ENCODE data around the gene NELFB. TPM values are rescaled to one million over a fixed set of nuclear protein-coding genes. Genes with fewer than 3 reads are reported as not detected.

NELFB gene
- total and polyA plus RNA-seq, 2 of the 4 experiments (the other 2 are of a cell fraction) = 36.9 to 66.0 TPM

DNA sequence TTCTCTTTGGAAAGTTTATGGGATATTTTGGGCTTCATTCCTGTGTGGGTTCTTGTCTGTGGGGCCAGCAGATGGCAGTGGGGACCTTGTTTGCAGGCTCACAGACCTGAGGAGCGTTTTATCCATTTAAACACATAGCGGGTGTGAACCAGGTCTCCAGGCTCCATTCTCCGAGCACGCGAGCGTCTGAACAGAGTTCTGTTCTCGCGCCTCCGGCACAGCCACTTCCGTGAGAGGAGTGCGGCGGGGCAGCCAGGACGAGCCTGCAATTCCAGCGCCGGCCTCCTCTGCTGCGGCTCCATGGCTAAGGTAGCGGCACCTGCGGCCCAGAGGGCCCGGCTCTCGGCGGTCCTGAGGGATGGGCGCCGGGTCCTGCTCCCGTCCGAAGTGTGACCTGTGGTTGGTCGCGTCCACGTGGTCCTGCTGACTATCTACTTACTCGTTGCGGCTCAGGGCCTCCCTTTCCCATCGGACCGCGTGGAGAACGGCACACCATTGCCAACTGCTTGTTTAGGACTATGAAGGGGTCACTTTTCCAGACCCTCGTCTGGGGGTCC is 39.6 kb downstream of the NELFB start:
- no peak for ATAC-seq (ENCODE audit: low read depth)
- DNase-seq = peak; percentile 27
- Histone ChIP-seq H3K9ac (ENCODE audit: low read depth, low read length) (no peak overlapping the region), H3K4ac (ENCODE audit: low read depth, low read length) (no peak overlapping the region), H3K18ac (ENCODE audit: low read depth, low read length) (no peak overlapping the region), H3K9me1 (ENCODE audit: insufficient read depth, low read length) (no peaks in the 10 kb centered on the region), H3K27me3 (ENCODE audit: control insufficient read depth, insufficient read depth, low read length) (peaks cover 28% of the 10 kb centered on the region), H3K14ac (replicated peaks; ENCODE audit: low read depth, low read length) (no peak overlapping the region), H4K91ac (ENCODE audit: insufficient read depth, low read depth, low read length) (no peak overlapping the region), H3K56ac (ENCODE audit: extremely low read depth, insufficient read depth, low read length) (no peak overlapping the region), H2BK5ac (ENCODE audit: low read depth, low read length, poor library complexity, severe bottlenecking) (no peak overlapping the region), H3K79me1 (ENCODE audit: low read depth in 1 of 2, low read length in 2 of 2) (no peaks in the 10 kb centered on the region), H2BK15ac (ENCODE audit: low read depth, low read length) (no peak overlapping the region), H3K4me3 (ENCODE audit: insufficient read depth, low read depth, low read length) (no peak overlapping the region), H3K23ac (ENCODE audit: low read depth, low read length) (no peak overlapping the region), H2AK9ac (replicated peaks; ENCODE audit: low read depth, low read length, poor library complexity) (no peak overlapping the region), H3K9me3 (ENCODE audit: control insufficient read depth, insufficient read depth, low read length) (peaks cover 5% of the 10 kb centered on the region; the same call in 1 of the 2 replicates), H3K4me2 (ENCODE audit: low read depth, low read length) (no peak overlapping the region), H2AK5ac (ENCODE audit: low read depth, low read length) (no peak overlapping the region), H2AFZ (replicated peaks; ENCODE audit: low read length, poor library complexity) (peak overlapping the region; percentile 76), H4K5ac (ENCODE audit: low read depth, low read length) (no peak overlapping the region), H2BK120ac (ENCODE audit: low read depth, low read length) (no peak overlapping the region), H3K36me3 (ENCODE audit: control insufficient read depth, insufficient read depth, low read length) (no peaks in the 10 kb centered on the region), H4K8ac (ENCODE audit: low read depth in 2 of 2, low read length in 2 of 2) (no peak overlapping the region), H4K20me1 (ENCODE audit: insufficient read depth, low read length) (no peaks in the 10 kb centered on the region), H3K27ac (ENCODE audit: insufficient read depth, low read length) (no peak overlapping the region), H3K4me1 (ENCODE audit: control insufficient read depth, insufficient read depth, low read length) (no peaks in the 10 kb centered on the region), H2BK20ac (ENCODE audit: low read depth, low read length) (no peak overlapping the region)
- no TSS peak for BruUV-seq (replicated peaks)
- 0 out of 2 replicates have a peak, but pooled peaks have one; percentile 22 for TF ChIP-seq RAD21 (IDR thresholded peaks at IDR 0.05; ENCODE audit: low read length)
- TF ChIP-seq, protein P1, sequence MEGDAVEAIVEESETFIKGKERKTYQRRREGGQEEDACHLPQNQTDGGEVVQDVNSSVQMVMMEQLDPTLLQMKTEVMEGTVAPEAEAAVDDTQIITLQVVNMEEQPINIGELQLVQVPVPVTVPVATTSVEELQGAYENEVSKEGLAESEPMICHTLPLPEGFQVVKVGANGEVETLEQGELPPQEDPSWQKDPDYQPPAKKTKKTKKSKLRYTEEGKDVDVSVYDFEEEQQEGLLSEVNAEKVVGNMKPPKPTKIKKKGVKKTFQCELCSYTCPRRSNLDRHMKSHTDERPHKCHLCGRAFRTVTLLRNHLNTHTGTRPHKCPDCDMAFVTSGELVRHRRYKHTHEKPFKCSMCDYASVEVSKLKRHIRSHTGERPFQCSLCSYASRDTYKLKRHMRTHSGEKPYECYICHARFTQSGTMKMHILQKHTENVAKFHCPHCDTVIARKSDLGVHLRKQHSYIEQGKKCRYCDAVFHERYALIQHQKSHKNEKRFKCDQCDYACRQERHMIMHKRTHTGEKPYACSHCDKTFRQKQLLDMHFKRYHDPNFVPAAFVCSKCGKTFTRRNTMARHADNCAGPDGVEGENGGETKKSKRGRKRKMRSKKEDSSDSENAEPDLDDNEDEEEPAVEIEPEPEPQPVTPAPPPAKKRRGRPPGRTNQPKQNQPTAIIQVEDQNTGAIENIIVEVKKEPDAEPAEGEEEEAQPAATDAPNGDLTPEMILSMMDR (conservative IDR thresholded peaks at IDR 0.05; ENCODE audit: low read depth, low read length) = peak; percentile 36
- TF ChIP-seq CHD1 (IDR thresholded peaks at IDR 0.05; ENCODE audit: low read depth, low read length) = no peak
- TF ChIP-seq MXI1 (IDR thresholded peaks at IDR 0.05; ENCODE audit: borderline replicate concordance, low read depth, low read length) = no peak
- TF ChIP-seq RFX5 (IDR thresholded peaks at IDR 0.05; ENCODE audit: low read depth, low read length) = no peak
- no peak for TF ChIP-seq POLR2A (IDR thresholded peaks at IDR 0.05; ENCODE audit: low read depth, low read length)
- TF ChIP-seq BHLHE40 (IDR thresholded peaks at IDR 0.05; ENCODE audit: low read depth, low read length) = no peak
- TF ChIP-seq, protein P2, sequence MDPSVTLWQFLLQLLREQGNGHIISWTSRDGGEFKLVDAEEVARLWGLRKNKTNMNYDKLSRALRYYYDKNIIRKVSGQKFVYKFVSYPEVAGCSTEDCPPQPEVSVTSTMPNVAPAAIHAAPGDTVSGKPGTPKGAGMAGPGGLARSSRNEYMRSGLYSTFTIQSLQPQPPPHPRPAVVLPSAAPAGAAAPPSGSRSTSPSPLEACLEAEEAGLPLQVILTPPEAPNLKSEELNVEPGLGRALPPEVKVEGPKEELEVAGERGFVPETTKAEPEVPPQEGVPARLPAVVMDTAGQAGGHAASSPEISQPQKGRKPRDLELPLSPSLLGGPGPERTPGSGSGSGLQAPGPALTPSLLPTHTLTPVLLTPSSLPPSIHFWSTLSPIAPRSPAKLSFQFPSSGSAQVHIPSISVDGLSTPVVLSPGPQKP (IDR thresholded peaks at IDR 0.05; ENCODE audit: borderline replicate concordance, low read depth, low read length) = no peak
- TF ChIP-seq SMC3 (IDR thresholded peaks at IDR 0.05; ENCODE audit: low read depth, low read length) = peak; percentile 14; the same call in 1 of the 2 replicates
- TF ChIP-seq NFE2L2 (IDR thresholded peaks at IDR 0.05; ENCODE audit: low read depth, low read length) = no peak
- no peak for TF ChIP-seq MAZ (IDR thresholded peaks at IDR 0.05; ENCODE audit: borderline replicate concordance, low read depth, low read length)
- in situ Hi-C loops (cut with MboI; ENCODE audit: low sequenced_read_pairs) (loop anchor here (5.0 kb wide), 2 partner anchors 108 to 233 kb away; no protein-coding TSS in a partner anchor), dilution Hi-C loops (cut with HindIII; ENCODE audit: low sequenced_read_pairs, unreplicated experiment) (no loop called here), intact Hi-C loops (cut with micrococcal nuclease) (loop anchor here (2.0 to 5.0 kb wide), 2 partner anchors 150 to 233 kb away; no protein-coding TSS in a partner anchor)
- POLR2A ChIA-PET (ENCODE audit: unreplicated experiment) = no interaction called here
- 36% methylated on average over 14 of the region's 35 CpGs; no CpG with 5 or more reads in 1 of the 2 experiments for WGBS, 2 experiments (ENCODE audit: extremely low coverage in 2 of 2, insufficient read length in 1 of 2)
- CTCF ChIA-PET = no interaction called here

All from IMR-90 (cell line).